HG02610 (cell line): ENCODE data around the gene MGAT5.
A peak's percentile ranks its signal among the peaks of the same experiment; 100 is the strongest.
"Not testable (repeated sequence)": the region's sequence is repeated elsewhere in the genome, so short reads cannot be mapped to it uniquely, and the experiment has no call there.

ENCODE experiments used
- ATAC-seq: cut with Tn5 transposase; IDR thresholded peaks from one replicate; pipeline ENCODE4 v1.9.1; 2021; ENCODE audit warnings: mild to moderate bottlenecking, moderate library complexity; ENCODE audit not compliant: unreplicated experiment

MGAT5 gene

GRCh38 chr2:134275058-134275862 lies 21.4 kb downstream of the MGAT5 start:
- ATAC-seq, result peak; percentile 82

- no peak for ATAC-seq
These were observed 22.7 kb downstream of the MGAT5 start for GRCh38 chr2:134276381-134277172.

GRCh38 chr2:134277223-134277622 lies 23.4 kb downstream of the MGAT5 start:
- ATAC-seq, result no peak

DNA sequence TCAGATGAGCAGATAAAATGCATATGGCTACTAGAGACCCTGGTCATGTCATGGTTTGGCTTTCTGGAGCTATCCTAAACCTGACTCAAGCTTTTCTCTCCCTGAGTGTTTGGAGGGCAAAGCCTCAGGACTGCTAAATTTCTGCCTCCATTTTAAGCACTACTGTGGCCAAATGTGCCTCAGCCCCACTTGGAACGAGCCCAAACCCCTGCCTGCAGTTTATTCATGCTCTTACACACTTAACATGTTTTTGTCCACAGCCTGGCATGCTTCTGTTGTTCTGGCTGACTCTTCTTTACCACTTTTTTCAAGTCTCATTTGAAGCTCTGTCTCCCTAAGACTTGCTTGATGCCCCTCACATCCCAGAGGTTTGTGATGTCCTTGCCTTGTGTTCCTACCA lies 24.7 kb downstream of the MGAT5 start:
- ATAC-seq, result no peak

DNA sequence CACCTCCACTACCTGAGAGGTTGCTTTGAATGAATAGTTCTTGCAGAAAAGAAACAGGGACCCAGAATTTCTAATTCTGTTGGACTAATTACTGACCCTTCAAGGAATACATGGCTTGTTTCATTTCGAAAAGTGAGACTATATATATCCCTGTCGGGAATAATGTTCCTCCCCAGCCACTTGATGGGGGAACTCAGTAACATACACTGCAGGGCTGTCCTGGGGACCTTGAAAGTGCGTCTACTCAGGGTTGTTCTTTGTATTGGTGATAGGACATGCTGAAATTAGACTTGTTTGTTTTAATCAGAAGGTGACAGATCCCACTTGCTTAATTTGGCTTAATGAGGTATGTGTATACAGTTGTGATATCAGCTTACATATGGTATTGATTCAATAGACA lies 25.5 kb downstream of the MGAT5 start:
- ATAC-seq, result no peak

DNA sequence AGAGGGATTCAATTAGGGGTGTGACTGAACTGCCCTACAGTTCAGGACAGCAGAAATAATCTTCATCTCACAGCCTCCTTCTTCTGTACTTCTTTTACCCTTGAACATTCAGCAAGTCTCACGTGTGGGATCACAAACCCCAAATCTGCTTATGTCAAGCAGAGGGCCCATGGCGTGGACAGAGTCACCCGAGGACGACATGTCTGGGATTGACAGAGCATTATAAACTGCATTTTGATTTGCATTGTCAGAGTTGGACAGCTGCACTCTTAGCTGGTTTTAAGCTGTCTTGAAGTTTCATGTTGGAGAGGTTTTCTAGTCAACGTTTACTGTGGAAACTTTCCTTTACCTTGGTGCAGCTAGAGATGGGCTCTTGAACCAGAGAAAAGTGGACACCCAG lies 26.4 kb downstream of the MGAT5 start:
- no peak for ATAC-seq

GRCh38 chr2:134280726-134281125 lies 26.9 kb downstream of the MGAT5 start:
- no peak for ATAC-seq

- no peak for ATAC-seq
These were observed 28.0 kb downstream of the MGAT5 start for GRCh38 chr2:134281815-134282419.

- ATAC-seq, result peak; percentile 93
These were observed 28.9 kb downstream of the MGAT5 start for GRCh38 chr2:134282629-134283400.

- no peak for ATAC-seq
These were observed 29.8 kb downstream of the MGAT5 start for GRCh38 chr2:134283661-134284060.

DNA sequence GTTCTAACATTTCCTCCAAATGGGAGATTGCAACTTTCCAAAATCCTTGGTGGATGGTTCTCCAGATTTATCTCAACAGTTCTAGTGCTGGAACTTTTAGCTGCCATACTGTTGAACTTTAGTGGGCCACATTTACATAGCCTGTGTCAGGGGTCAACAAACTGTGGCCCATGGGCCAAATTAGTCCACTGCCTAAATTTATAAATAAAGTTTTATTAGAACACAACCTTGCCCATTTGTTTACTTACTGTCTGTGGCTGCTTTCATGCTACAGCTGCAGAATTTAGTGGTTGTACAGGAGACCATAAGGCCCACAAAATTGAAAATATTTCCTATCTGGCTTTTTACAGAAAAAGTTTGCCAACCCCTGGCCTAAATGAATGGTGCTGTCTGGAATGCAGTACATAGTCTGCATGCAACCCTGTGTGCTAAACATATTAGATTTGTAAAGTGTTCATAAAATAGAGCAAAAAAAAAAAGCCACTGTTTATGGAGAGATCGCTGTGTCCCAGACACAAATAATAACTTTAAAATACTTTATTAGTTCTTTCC lies 30.3 kb downstream of the MGAT5 start:
- ATAC-seq, result no peak

DNA sequence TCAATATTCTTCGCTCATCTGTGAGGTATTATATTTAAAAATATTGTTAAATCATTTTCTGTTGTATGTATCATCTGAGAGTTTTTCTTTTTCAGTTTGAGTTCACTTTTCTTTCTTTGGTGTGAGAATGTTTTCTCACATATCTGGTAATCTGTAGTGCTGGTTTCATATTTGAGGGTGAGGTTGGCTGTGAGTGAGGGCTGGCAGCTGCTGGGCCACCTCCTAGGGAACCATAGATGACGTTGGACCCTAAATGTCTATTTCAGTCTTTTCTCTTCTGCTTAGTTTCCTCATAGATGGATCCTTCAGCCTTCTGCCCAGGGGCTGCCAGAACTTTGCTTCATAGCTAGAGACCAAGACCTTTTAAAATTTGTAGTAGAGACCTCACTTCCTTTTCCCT lies 33.5 kb downstream of the MGAT5 start:
- ATAC-seq, result peak; percentile 51

DNA sequence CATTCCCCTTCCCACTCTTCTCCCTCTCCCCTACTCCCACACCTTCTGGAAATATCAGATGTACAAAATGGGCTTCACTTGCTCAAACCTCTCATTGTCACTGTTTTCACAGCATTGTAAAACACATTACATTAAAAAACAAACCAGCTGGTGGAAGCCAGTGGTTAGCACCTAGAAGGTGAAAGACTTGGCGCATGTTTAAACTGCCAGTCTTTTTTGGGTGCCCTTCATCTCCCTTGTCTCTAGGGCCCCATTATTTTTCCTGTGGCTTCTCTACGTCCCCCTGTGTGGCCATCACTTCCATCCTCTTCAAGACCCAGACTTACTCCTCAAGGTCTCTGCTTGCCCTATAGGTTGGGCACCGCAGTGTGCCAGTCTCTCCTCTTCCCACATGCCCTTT lies 34.9 kb downstream of the MGAT5 start:
- ATAC-seq, result no peak

GRCh38 chr2:134289225-134289624 lies 35.4 kb downstream of the MGAT5 start:
- ATAC-seq, result no peak

- peak; percentile 66 for ATAC-seq
These were observed 36.5 kb downstream of the MGAT5 start for GRCh38 chr2:134290358-134290757.

DNA sequence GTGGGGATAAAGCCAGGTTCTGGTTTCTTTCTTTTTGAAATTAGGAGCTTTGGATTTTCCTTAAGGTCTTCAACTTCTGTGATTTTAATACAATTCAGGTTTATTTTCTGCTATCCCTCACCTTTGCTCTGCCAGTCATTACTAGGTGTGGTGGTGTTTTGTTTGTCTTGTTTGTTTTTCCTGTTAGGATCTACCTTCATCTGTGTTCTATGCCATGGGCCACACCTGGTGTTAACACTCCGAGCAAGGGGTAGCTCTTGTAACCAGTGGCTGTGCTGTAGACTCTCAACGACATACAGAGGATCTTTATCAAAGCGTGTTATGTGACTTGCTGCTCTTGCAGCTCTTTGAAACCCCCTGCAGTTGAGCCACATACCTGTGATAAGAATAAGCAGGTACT lies 38.6 kb downstream of the MGAT5 start:
- ATAC-seq, result no peak

GRCh38 chr2:134293719-134294537 lies 40.1 kb downstream of the MGAT5 start:
- no peak for ATAC-seq

GRCh38 chr2:134294598-134294997 lies 40.7 kb downstream of the MGAT5 start:
- ATAC-seq, result not testable (repeated sequence)

DNA sequence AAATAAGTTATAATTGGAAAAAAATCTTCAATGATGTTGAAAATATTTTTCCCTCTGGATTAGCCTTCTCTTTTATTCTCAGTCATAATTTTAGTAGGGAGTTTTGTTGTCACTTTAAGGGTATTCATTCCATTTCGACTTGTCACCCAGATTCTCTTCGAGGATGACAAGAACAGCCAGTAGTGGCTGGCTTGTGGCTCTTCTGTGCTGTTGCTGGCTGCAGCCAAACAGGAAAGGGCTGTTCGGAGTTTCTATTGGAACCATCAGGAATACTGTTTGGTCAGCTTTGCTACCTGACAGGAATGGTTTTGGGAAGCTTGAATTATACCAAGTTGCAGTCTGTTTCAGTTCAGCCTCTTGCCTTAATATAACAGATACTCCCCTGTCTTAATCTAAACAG lies 41.6 kb downstream of the MGAT5 start:
- ATAC-seq, result no peak

GRCh38 chr2:134296301-134296700 lies 42.4 kb downstream of the MGAT5 start:
- ATAC-seq, result no peak
